SIG-M5 (cell line): ENCODE measurements around the gene SMAD6.

Experiments
- DNase-seq: peaks from one replicate; lab custom pipeline; 2025; lab: John Stamatoyannopoulos, UW

SMAD6 gene

GRCh38 chr15:66798426-66799061, 96.5 kb downstream of the SMAD6 start:
- no peak for DNase-seq

DNA sequence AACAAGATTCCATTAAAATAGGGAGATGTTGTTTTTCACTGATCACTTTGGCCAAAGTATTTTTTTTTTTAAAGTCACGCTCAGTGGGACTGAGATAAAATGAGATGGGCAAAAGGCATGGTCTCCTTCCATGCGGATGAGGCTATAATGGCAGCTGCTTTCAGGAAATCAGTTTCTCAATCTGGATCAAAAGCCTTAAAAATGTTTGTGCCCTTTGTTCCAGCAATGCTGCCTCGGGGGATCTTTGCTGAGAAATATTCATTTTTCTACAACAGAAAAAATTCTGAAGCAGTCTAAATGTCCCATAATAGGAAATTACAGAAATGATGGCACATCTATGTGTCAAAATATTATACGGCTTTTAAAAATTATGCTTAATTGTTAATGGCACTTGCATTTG, 97.2 kb downstream of the SMAD6 start:
- no peak for DNase-seq

GRCh38 chr15:66800584-66801235, 98.7 kb downstream of the SMAD6 start:
- DNase-seq: no peak

- DNase-seq: no peak
Measured at GRCh38 chr15:66801266-66801665, 99.2 kb downstream of the SMAD6 start.

- no peak for DNase-seq
Measured at GRCh38 chr15:66802025-66803001, 100.3 kb downstream of the SMAD6 start.

DNA sequence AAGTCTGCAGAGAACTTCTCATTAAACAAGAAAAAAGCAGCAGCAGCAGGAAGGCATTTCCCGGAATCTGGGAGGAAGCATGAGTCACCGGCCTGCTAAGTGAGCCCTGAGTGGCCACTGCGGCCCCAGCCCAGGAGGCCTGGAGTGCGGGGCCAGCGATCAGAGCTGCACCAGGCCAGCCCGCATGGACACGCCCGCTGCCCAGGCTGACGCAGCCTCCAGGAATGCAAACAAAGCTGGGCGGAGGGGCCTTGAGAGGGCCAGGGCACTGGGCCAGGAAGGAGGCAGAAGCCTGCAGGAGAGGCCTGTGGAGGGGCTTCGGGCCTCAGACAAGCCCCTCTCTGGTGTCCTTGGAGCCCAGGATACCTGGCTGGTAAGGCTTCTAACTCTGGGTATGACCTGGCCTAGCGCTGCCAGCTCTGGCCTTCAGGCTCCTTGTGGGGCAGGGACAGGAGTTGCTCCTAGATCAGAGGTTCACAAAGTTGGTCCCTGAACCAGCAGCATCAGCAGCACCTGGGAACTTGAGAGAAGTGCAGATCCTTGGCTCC, 101.2 kb downstream of the SMAD6 start:
- DNase-seq: no peak

DNA sequence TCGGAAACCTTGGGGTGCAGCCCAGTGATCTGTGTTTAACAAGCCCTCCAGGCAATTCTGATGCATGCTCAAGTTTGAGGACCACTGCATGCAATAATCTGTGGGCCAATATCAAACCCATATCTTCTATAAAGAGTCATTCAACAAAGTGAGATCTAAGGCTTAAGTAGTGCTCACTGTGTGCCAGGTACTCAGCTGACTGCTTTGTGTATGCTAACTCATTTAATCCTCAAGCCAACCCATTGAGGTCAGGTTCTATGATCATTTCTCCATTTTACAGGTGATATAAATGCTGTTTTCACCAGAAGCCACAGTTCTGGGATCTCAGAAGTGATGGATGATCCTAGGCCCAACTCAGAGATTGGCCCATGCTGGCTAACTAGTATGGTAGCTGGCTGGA, 101.7 kb downstream of the SMAD6 start:
- no peak for DNase-seq

DNA sequence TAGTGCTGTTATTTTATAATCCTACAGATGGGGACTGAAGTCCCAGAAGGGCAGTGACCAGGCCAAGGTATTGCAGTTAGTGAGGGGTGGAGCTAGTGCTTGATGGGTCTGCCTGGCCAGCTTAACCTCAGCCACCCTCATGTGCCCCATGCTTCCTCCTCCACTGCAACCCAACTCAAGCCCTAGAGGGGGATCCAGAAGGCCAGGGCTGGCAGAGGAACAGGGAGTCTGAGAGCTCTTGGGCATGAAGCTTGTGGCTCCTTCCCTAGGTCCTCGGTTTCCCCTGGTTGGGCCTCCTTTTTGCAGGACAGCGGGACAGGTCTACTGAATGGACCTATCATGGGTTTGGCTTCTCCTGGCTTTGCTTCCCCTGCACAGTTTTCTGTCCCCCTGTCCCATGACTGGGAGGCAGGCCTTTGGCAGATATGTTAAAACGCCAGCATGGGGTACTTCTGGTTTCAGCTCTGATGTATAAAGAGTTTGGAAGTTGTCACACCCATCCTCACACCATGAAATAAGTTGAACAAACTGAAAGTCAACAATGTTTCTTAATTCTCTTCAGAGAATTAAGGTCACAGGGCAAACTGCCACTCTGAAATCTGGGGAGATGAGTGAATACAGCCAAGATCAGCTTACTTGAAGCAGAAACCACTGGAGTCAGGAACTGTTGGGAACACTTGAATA, 103.3 kb downstream of the SMAD6 start:
- no peak for DNase-seq

DNA sequence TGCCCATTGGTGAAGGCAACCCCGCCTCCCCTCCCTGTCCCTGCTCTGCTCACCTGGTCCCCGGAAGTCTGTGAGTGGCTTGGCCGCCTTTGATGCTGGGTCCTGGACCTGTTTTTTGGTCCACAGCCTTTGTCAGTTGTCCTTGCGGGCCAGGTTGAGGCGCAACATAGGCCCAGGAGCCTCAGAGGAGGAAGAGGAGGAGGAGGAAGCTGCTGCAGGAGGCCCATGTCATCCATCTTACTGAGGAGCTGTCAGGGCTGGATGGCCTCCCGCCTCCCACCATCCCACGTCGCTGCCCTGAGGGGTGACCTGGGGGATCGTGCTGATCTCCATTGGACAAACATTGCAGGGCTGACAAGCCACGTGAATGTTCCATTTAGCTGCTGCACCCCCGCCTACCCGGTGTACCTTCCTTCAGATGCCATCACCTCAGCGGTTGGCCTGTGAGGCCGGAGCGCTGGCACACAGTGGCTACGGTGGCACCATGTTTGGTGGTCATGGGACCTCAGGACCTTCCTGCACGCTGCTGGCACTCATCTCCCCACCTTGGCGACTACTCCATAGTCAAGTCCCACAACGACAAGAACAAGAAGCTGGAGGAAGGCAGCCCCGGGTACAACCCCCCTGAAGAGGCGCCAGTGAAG, 106.3 kb downstream of the SMAD6 start:
- no peak for DNase-seq

DNA sequence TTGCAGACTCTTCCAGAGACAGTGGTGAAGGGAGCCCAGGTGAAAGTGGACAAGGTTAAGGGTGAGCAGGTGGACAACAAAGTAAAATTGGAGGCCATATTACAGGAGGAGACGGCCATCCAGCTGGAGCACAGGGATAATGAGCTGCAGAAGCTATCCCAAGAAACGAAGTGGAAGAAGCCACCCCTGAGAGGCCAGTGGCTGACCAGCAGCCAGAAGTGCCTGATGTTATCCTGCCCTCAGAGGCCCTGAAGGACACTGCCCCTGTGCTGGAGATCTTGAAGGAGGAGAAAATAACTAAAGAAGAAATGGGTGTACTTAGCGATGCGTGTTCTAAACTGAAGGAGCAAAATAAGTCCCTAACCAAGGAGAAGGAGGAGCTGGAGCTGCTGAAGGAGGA, 107.6 kb downstream of the SMAD6 start:
- no peak for DNase-seq

DNA sequence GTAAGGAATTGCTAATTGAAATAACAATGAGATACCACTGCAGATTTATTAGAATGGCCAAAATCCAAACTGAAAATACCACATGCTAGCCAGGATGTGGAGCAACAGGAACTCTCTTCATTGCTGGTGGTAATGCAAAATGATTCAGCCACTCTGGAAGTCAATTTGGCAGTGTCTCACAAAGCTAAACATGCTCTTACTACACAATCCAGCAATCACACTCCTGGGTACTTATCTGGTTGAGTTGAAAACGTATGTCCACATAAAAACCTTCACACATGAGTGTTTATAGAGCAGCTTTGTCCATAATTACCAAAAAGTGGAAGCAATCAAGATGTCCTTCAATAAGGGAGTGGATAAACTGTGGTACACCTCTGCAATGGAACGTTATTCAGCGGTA, 113.3 kb downstream of the SMAD6 start:
- no peak for DNase-seq

- DNase-seq: no peak
Measured at GRCh38 chr15:66816201-66816600, 114.2 kb downstream of the SMAD6 start.

- DNase-seq: no peak
Measured at GRCh38 chr15:66819084-66819483, 117.0 kb downstream of the SMAD6 start.

- DNase-seq: no peak
Measured at GRCh38 chr15:66820481-66821176, 118.6 kb downstream of the SMAD6 start.

GRCh38 chr15:66821307-66821706, 119.3 kb downstream of the SMAD6 start:
- DNase-seq: no peak

- DNase-seq: no peak
Measured at GRCh38 chr15:66822114-66822513, 120.1 kb downstream of the SMAD6 start.

- DNase-seq: no peak
Measured at GRCh38 chr15:66822576-66822975, 120.5 kb downstream of the SMAD6 start.

- DNase-seq: no peak
Measured at GRCh38 chr15:66823601-66824000, 121.6 kb downstream of the SMAD6 start.

DNA sequence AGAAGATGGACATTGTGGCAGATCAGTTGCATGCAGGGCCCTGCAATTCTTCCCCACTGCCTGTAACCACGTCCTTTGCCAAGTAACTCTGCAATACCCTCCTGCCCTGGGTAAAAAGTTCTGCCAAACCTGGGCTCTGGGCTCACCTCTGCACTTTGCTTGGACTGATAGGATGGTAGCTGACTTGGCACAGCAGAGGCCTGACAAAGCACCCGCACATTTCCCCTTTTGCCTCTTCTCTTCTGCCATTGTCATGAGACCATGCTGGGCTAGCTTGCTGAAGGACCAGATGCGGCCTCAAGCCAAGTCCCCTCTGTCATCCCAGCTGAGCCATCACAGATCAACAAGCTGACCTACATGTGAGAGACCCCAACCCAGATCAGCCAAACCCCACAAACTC, 122.4 kb downstream of the SMAD6 start:
- DNase-seq: no peak

DNA sequence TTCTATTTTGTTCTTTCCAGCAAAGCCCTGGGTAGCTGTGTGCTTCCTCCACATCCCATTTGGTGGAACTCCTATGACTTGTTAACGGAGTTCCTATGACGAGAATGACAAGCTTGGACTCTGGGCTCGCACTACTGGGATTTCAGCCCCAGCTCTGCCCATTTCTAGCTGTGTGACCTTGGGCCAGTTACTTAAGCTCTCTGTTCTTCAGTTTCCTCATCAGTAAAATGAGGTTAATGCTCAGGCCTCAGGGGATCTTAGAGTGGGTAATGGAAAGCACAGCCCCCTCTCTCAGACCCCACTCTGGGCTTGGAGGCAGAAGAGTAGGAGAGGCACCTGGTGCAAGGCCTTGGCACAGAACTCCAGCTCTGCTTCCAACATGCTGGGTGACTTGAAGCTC, 123.1 kb downstream of the SMAD6 start:
- DNase-seq: no peak

- DNase-seq: no peak
Measured at GRCh38 chr15:66825731-66826130, 123.7 kb downstream of the SMAD6 start.
